HepG2 (cell line): ENCODE results near the gene B3GNT9. TPM values are rescaled to one million over a fixed set of nuclear protein-coding genes. Genes with fewer than 3 reads are reported as not detected.

Experiments
- CENPBD1 ChIP-seq: sonication (generic); formaldehyde crosslinking; IDR thresholded peaks from 2 replicates; pipeline ENCODE4 v1.8.0; 2022; ENCODE audit warnings: missing genetic modification reagents, low read depth, mild to moderate bottlenecking, borderline replicate concordance
- CHCHD3 ChIP-seq: sonication (generic); formaldehyde crosslinking; IDR thresholded peaks from 2 replicates; pipeline ENCODE4 v1.8.0; 2022; ENCODE audit warnings: mild to moderate bottlenecking, missing genetic modification reagents, moderate library complexity
- MYC ChIP-seq: sonication (generic); formaldehyde crosslinking; IDR thresholded peaks from 2 replicates; pipeline ENCODE4 v1.9.0; 2021; ENCODE audit warnings: missing genetic modification reagents, borderline replicate concordance
- NCOA2 ChIP-seq: sonication (generic); formaldehyde crosslinking; IDR thresholded peaks from 2 replicates; pipeline ENCODE4 v1.8.0; 2022; ENCODE audit warnings: inconsistent platforms
- NCOA5 ChIP-seq: sonication (generic); formaldehyde crosslinking; IDR thresholded peaks from 2 replicates; pipeline ENCODE4 v1.4.0; 2020; ENCODE audit warnings: missing genetic modification reagents
- NFE2L1 ChIP-seq: sonication (generic); formaldehyde crosslinking; IDR thresholded peaks from 2 replicates; pipeline ENCODE4 v1.4.0; 2020; ENCODE audit warnings: missing genetic modification reagents, mild to moderate bottlenecking, borderline replicate concordance
- NPAS2 ChIP-seq: sonication (generic); formaldehyde crosslinking; IDR thresholded peaks from 2 replicates; pipeline ENCODE4 v1.8.0; 2022; ENCODE audit warnings: mild to moderate bottlenecking, missing genetic modification reagents, borderline replicate concordance
- PHF21A ChIP-seq: sonication (generic); formaldehyde crosslinking; IDR thresholded peaks from 2 replicates; pipeline ENCODE4 v1.5.0; 2020; ENCODE audit warnings: mild to moderate bottlenecking, missing genetic modification reagents
- PHF5A ChIP-seq: IDR thresholded peaks from one replicate; pipeline ENCODE4 v1.6.1; 2018; ENCODE audit warnings: low read depth, missing genetic modification reagents; ENCODE audit not compliant: unreplicated experiment
- RAD21 ChIP-seq: fragments of 450-650 bp; formaldehyde crosslinking; IDR thresholded peaks from 2 replicates; pipeline ENCODE4 v1.5.0; 2020; ENCODE audit warnings: mild to moderate bottlenecking
- SRSF1 ChIP-seq: fragments of 200-400 bp; formaldehyde crosslinking; optimal IDR thresholded peaks from 2 replicates; pipeline ENCODE3; 2017; ENCODE audit warnings: mild to moderate bottlenecking, low read depth, low read length, moderate library complexity
- STAG1 ChIP-seq: sonication (generic); formaldehyde crosslinking; IDR thresholded peaks from 2 replicates; pipeline ENCODE4 v1.4.0; 2020; ENCODE audit warnings: missing genetic modification reagents
- ZBTB42 ChIP-seq: sonication (generic); formaldehyde crosslinking; IDR thresholded peaks from 2 replicates; pipeline ENCODE4 v1.5.0; 2020; ENCODE audit warnings: mild to moderate bottlenecking, missing genetic modification reagents
- ZFP36L2 ChIP-seq: sonication (generic); formaldehyde crosslinking; IDR thresholded peaks from 2 replicates; pipeline ENCODE4 v1.4.0; 2020; ENCODE audit warnings: missing genetic modification reagents
- ZFYVE20 ChIP-seq: sonication (generic); formaldehyde crosslinking; IDR thresholded peaks from 2 replicates; pipeline ENCODE4 v1.8.0; 2023; ENCODE audit warnings: low read depth, mild to moderate bottlenecking, moderate library complexity, missing genetic modification reagents, borderline replicate concordance
- ZNF274 ChIP-seq: sonication (generic); formaldehyde crosslinking; IDR thresholded peaks from 2 replicates; pipeline ENCODE4 v1.5.1; 2020; ENCODE audit warnings: mild to moderate bottlenecking, missing genetic modification reagents
- ZNF317 ChIP-seq: sonication (generic); formaldehyde crosslinking; IDR thresholded peaks from 2 replicates; pipeline ENCODE4 v1.5.0; 2020; ENCODE audit warnings: mild to moderate bottlenecking, missing genetic modification reagents
- ZNF550 ChIP-seq: sonication (generic); formaldehyde crosslinking; IDR thresholded peaks from 2 replicates; pipeline ENCODE4 v1.4.0; 2020; ENCODE audit warnings: mild to moderate bottlenecking, missing genetic modification reagents, borderline replicate concordance
- ZNF616 ChIP-seq: sonication (generic); formaldehyde crosslinking; IDR thresholded peaks from 2 replicates; pipeline ENCODE4 v1.5.0; 2020; ENCODE audit warnings: low read depth, mild to moderate bottlenecking, missing genetic modification reagents
- polyA plus RNA-seq, 8 experiments: library from polyadenylated mRNA; depleted of rRNA in 3 of 8; stranded (reverse) in 7 of 8; unstranded in 1 of 8; fragments of >200 nt; fragmentation: Illumina TruSeq in 4 of 8; extraction: Trizol in 4 of 8; gene quantifications; 2 replicates each; pipeline versions ENCODE4 v1.2.1 to v1.2.3, GENCODE V29; 2011 to 2016; ENCODE audit warnings: low read depth in 4 of 8, missing spikeins in 1 of 8, mixed read lengths in 1 of 8; ENCODE audit not compliant: insufficient read depth in 1 of 8
- total RNA-seq, 5 experiments: library from RNA; depleted of rRNA; stranded (reverse); fragments of >200 nt; fragmentation: Illumina TruSeq; extraction: Trizol; gene quantifications; 2 replicates each; pipeline ENCODE4 v1.2.3, GENCODE V29; 2016; ENCODE audit warnings: low read depth in 1 of 5
- TF ChIP-seq, protein P1 (sequence below): IDR thresholded peaks from 2 replicates; pipeline ENCODE4 v1.6.1; 2016; ENCODE audit warnings: low read depth, missing genetic modification reagents, missing compliant biosample characterization
- TF ChIP-seq, protein P2 (sequence below): sonication (generic); formaldehyde crosslinking; IDR thresholded peaks from 2 replicates; pipeline ENCODE4 v1.4.0; 2020; ENCODE audit warnings: missing genetic modification reagents, borderline replicate concordance

B3GNT9 gene
- total and polyA plus RNA-seq, 2 of the 13 experiments (the other 11 are each of a cell fraction or from before 2014, with no cell fraction given), result 1.5 to 3.1 TPM

GRCh38 chr16:67155295-67156142 is 4.7 kb upstream of the B3GNT9 start (continued):
- TF ChIP-seq CHCHD3 (no peak), STAG1 (peak; percentile 99), PHF21A (CRISPR knock-in tag) (no peak; the same call in 1 of the 2 replicates), ZNF274 (no peak), NCOA2 (CRISPR knock-in tag) (no peak), ZNF317 (CRISPR knock-in tag) (no peak), ZNF550 (no peak), CENPBD1 (no peak; the same call in 1 of the 2 replicates), NPAS2 (CRISPR knock-in tag) (no peak), PHF5A (CRISPR knock-in tag) (no peak), ZBTB42 (0 out of 2 replicates have a peak, but pooled peaks have one; percentile 44), ZFP36L2 (CRISPR knock-in tag) (no peak), ZNF616 (no peak), MYC (CRISPR knock-in tag) (peak; percentile 61), NFE2L1 (no peak), RAD21 (CRISPR knock-in tag) (peak; percentile 100), NCOA5 (CRISPR knock-in tag) (no peak), SRSF1 (peak; percentile 37), ZFYVE20 (no peak)
- TF ChIP-seq, protein P1, sequence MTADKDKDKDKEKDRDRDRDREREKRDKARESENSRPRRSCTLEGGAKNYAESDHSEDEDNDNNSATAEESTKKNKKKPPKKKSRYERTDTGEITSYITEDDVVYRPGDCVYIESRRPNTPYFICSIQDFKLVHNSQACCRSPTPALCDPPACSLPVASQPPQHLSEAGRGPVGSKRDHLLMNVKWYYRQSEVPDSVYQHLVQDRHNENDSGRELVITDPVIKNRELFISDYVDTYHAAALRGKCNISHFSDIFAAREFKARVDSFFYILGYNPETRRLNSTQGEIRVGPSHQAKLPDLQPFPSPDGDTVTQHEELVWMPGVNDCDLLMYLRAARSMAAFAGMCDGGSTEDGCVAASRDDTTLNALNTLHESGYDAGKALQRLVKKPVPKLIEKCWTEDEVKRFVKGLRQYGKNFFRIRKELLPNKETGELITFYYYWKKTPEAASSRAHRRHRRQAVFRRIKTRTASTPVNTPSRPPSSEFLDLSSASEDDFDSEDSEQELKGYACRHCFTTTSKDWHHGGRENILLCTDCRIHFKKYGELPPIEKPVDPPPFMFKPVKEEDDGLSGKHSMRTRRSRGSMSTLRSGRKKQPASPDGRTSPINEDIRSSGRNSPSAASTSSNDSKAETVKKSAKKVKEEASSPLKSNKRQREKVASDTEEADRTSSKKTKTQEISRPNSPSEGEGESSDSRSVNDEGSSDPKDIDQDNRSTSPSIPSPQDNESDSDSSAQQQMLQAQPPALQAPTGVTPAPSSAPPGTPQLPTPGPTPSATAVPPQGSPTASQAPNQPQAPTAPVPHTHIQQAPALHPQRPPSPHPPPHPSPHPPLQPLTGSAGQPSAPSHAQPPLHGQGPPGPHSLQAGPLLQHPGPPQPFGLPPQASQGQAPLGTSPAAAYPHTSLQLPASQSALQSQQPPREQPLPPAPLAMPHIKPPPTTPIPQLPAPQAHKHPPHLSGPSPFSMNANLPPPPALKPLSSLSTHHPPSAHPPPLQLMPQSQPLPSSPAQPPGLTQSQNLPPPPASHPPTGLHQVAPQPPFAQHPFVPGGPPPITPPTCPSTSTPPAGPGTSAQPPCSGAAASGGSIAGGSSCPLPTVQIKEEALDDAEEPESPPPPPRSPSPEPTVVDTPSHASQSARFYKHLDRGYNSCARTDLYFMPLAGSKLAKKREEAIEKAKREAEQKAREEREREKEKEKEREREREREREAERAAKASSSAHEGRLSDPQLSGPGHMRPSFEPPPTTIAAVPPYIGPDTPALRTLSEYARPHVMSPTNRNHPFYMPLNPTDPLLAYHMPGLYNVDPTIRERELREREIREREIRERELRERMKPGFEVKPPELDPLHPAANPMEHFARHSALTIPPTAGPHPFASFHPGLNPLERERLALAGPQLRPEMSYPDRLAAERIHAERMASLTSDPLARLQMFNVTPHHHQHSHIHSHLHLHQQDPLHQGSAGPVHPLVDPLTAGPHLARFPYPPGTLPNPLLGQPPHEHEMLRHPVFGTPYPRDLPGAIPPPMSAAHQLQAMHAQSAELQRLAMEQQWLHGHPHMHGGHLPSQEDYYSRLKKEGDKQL (CRISPR knock-in tag), result no peak
- TF ChIP-seq, protein P2, sequence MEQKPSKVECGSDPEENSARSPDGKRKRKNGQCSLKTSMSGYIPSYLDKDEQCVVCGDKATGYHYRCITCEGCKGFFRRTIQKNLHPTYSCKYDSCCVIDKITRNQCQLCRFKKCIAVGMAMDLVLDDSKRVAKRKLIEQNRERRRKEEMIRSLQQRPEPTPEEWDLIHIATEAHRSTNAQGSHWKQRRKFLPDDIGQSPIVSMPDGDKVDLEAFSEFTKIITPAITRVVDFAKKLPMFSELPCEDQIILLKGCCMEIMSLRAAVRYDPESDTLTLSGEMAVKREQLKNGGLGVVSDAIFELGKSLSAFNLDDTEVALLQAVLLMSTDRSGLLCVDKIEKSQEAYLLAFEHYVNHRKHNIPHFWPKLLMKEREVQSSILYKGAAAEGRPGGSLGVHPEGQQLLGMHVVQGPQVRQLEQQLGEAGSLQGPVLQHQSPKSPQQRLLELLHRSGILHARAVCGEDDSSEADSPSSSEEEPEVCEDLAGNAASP, result peak; percentile 25; the same call in 1 of the 2 replicates
